ENCODE results near the gene LMNA. TPM values are rescaled to one million over a fixed set of nuclear protein-coding genes. Genes with fewer than 3 reads are reported as not detected.
A peak's percentile ranks its signal among the peaks of the same experiment; 100 is the strongest.
"Not testable (repeated sequence)": the region's sequence is repeated elsewhere in the genome, so short reads cannot be mapped to it uniquely, and the experiment has no call there.

The LMNA gene
- total RNA-seq, 1 donor from 2014 or later: 252 TPM

DNA sequence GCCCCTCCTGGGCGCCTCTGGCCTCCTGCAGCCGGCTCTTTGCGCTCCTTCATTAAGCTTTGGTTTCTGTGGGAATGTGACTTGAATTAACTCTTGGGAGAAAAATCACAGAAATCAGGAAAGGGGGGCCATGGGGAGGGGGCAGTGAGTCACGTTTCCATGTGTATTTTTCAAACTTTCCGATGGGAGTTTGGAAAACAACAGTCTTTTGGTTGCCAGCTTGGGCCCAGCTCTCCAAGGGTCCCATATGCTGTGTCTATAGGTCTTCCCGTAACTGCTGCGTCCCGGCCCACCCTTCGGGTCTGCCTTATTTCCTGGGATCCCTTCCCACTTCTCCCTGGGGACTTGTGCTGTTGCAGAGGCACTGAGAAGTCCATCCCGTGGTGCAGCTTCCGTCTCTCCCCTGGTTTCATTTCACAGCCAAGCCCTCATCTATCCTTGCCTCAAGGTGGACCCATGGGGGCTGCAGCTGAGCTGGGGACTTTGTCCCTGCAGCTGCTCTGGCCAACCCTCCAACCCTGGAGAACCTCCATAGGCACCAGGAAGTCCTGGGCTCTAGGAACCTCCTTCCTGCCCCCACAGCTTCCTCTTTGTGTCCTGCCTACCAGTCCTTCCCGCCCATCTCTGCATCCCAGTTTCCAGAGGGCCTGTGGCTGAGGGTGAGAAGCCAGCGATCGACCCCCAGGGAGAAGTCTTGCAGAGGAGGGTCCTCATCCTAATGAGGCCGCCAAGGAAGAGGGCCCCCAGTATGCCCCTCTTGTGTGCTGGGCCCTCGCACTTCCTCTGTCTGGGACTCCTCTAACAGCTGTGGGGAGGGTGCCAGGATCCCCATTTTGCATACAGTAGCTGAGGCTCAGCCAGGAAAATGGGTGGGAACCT, 11.6 kb upstream of the LMNA start:
- DNase-seq (peak; percentile 44), ATAC-seq (no peak)
- intact Hi-C loops (cut with micrococcal nuclease): no loop called here

DNA sequence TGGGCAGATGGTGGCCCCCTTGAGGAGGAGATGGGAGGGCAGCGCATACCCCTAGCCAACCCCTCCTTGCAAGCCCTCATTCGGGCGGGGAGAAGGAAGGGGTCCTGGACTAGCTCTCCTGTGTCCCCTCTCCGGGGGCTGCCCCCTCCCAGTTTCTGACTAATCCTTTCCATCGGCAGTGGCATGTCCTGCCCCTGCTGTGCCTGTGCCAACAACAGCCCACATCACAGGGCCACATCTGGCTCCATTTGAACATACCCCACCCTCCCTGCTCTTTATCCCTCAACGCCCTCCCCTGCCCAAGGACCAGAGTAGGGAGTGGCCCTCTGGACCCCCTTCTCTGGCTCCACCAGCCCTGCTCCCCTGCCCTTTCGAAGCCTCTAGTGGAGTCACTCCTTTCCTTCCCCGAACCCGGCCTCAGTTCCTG, 11.0 kb upstream of the LMNA start:
- no peak for ATAC-seq
- DNase-seq: peak; percentile 43
- intact Hi-C loops (cut with micrococcal nuclease): no loop called here

GRCh38 chr1:156104065-156104810, 10.3 kb upstream of the LMNA start:
- DNase-seq: peak; percentile 79
- ATAC-seq: peak; percentile 62
- intact Hi-C loops (cut with micrococcal nuclease): no loop called here

DNA sequence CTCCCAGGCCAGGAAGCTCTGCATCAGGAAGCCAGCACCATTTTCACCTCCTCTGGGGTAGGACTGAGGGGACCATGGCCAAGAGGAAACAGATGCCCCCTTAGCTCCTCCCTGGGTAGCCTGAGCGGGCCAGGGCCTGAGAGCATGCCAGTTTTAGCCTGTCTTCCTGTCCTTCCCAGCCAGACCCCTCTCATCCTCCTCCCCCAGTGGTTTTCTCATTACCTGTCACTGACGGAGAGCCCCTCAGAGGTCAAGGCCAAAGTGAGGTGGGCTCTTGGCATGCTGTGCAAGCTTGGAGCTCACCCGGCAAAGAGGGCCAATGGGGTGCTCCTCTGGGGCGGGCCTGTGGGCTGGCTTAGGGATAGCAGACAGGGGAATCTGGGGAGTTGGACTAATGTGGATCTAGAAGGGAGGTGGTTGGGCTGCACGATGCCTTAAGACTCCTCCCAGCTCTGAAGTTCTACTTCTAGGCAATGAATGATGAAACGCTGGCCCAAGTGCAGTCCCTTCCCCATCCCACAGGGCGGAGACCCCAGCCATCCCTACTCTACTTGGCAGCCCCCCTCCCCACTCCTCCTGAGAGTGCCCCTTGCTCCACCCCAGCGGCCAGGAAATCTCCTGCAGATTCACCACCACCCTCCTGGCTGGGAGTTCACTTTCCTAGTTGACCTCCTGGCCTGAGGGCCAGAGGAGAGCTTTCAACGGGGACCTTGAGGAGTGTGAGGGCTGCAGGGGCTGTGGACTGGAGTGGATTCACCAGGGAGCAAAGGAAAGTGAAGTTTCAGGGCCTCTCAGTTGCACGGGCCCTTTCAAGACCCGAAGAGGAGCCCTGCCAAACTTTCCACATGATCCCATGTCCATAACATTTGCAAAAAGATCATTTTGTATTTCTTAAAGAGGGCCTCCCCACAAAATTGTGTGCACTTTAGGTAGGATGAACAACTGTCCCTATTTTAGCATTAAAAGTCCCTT, 9.4 kb upstream of the LMNA start:
- intact Hi-C loops (cut with micrococcal nuclease): no loop called here
- DNase-seq: peak; percentile 45
- no peak for ATAC-seq

DNA sequence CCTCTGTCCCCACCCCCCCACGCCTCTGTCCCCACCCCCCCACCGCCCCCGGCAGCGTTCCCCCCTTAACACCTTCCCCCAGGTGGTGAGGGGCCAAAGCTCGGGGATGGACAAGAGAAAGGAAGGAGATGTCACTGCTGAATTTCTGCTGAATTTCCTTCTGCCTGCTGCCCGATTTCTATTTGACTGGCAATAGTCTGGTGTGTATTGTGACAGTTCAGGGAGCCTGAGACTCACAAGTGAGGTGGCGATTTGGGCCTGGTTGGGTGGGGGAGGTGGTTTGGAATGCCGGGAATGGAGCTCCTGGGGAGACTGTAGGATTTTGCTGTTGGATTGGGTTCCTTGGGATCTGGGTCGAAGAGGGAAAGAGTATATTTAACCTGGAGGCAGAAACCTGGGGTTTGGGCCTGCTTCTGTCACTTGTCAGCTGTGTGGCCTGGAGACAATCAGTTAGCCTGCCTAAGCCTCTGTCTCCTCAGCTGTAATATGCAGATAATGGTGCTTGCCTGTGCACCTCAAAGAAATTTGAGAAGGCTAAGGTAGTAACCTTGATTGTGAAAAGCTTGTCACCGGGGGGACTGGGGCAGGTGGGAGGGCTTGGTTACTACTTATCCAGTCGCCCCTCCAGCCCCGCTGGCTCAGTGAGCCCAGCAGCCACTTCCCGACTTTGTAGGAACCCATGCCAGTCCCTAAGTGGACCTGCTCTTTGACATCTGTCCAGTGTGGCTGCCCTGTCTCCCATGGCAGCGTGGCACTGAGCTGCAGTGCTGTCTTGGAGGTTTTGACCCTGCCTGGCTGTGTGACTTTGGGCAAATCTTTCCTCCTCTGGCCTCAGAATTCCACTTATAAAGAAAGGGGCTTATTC, 7.7 kb upstream of the LMNA start:
- peak; percentile 56 for DNase-seq
- ATAC-seq: peak; percentile 34
- intact Hi-C loops (cut with micrococcal nuclease): no loop called here

GRCh38 chr1:156108057-156108456, 6.5 kb upstream of the LMNA start:
- intact Hi-C loops (cut with micrococcal nuclease): no loop called here
- DNase-seq: no peak
- ATAC-seq: no peak

- no peak for ATAC-seq
- intact Hi-C loops (cut with micrococcal nuclease): no loop called here
- DNase-seq: no peak
Observed at GRCh38 chr1:156108664-156109241, 5.8 kb upstream of the LMNA start.

- DNase-seq: no peak
- no peak for ATAC-seq
- intact Hi-C loops (cut with micrococcal nuclease): no loop called here
Observed at GRCh38 chr1:156110252-156110651, 4.3 kb upstream of the LMNA start.

DNA sequence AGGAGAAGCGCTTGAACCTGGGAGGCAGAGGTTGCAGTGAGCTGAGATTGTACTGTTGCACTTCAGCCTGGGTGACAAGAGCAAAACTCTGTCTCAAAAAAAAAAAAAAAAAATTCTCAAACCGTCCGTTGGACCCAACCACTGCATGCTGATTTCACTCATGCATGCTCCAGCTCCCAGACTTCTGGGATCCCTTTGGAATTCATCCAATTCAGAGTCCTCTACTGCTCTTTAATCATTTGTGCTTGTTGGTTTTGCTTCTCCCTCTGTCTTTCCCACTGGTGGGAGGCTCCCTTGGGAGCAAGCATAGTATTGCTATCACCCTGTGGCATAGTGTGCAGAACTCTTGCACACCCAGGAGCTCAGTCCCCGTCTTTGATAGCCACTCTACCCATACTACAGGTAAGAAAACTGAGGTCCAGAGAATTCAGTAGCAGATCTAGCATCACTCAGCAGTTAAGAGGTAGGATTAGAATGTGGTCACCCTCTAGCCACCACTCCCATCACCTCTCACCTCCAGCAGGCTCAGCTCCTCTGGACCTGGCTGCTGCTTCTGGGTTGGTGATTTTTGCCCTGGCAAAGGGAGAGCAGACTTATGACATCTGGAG, 3.1 kb upstream of the LMNA start:
- DNase-seq (no peak), ATAC-seq (no peak)
- intact Hi-C loops (cut with micrococcal nuclease): no loop called here

- DNase-seq (no peak), ATAC-seq (no peak)
- intact Hi-C loops (cut with micrococcal nuclease): no loop called here
Observed at GRCh38 chr1:156112276-156113137, 2.0 kb upstream of the LMNA start.

- intact Hi-C loops (cut with micrococcal nuclease): no loop called here
- ATAC-seq (no peak), DNase-seq (no peak)
Observed at GRCh38 chr1:156113282-156113950, 1.1 kb upstream of the LMNA start.

GRCh38 chr1:156114919-156115513, 505 bp downstream of the LMNA start:
- ATAC-seq (peak; percentile 58), DNase-seq (peak; percentile 69)
- intact Hi-C loops (cut with micrococcal nuclease): no loop called here

GRCh38 chr1:156115514-156116374, 1.2 kb downstream of the LMNA start:
- intact Hi-C loops (cut with micrococcal nuclease): no loop called here
- ATAC-seq (peak; percentile 49), DNase-seq (peak; percentile 78)

DNA sequence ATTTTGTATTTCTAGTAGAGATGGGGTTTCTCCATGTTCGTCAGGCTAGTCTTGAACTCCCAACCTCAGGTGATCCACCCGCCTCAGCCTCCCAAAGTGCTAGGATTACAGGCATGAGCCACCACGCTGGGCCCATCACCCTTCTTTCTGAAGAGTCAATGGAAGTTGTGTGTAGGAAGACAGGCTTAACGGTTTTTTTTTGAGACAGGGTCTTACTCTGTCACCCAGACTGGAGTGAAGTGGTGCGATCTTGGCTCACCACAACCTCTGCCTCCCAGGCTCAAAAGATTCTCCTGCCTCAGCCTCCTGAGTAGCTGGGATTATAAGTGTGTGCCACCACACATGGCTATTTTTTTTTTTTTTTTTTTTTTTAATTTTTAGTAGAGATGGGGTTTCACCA, 2.2 kb downstream of the LMNA start:
- ATAC-seq; intact Hi-C loops (cut with micrococcal nuclease); DNase-seq: not testable (repeated sequence)
